Heart left ventricle (tissue), 16 donors: ENCODE data around the gene ATP4A. TPM values are rescaled to one million over a fixed set of nuclear protein-coding genes. Genes with fewer than 3 reads are reported as not detected.

ENCODE experiments used
- ATAC-seq, 4 donors: fragments of 200-7000 bp; cut with Tn5 transposase; one replicate each; pipeline ENCODE4 v1.9.1; 2020 to 2022; ENCODE audit warnings: moderate library complexity in 4 of 4, mild to moderate bottlenecking in 3 of 4, moderate number of reproducible peaks in 1 of 4
- DNase-seq, 5 donors: peaks; one replicate each; pipeline ENCODE4 v3.0.0-alpha.2; 2020
- H3K27ac ChIP-seq, 12 donors: fragments of 200-600 bp; sonication (generic) in 4 of 12; one replicate each; pipeline versions ENCODE4 v1.5.0 to v1.8.0; 2016 to 2022; ENCODE audit warnings: mild to moderate bottlenecking in 2 of 12
- H3K27me3 ChIP-seq, 9 donors: fragments of 200-600 bp; sonication (generic) in 2 of 9; one replicate each; pipeline versions ENCODE4 v1.5.1 to v1.8.0; 2016 to 2022; ENCODE audit warnings: mild to moderate bottlenecking in 3 of 9
- H3K36me3 ChIP-seq, 9 donors: fragments of 200-600 bp; sonication (generic) in 2 of 9; one replicate each; pipeline versions ENCODE4 v1.5.0 to v1.8.0; 2018 to 2022; ENCODE audit warnings: mild to moderate bottlenecking in 2 of 9
- H3K4me1 ChIP-seq, 12 donors: fragments of 200-600 bp; sonication (generic) in 4 of 12; one replicate each; pipeline versions ENCODE4 v1.5.0 to v1.8.0; 2016 to 2022; ENCODE audit warnings: mild to moderate bottlenecking in 3 of 12
- H3K4me3 ChIP-seq, 12 donors: fragments of 200-600 bp; sonication (generic) in 4 of 12; one replicate each; pipeline versions ENCODE4 v1.5.0 to v1.8.0; 2017 to 2022; ENCODE audit warnings: mild to moderate bottlenecking in 9 of 12, moderate library complexity in 4 of 12
- H3K9me3 ChIP-seq, 12 donors: fragments of 200-600 bp; sonication (generic) in 4 of 12; one replicate each; pipeline versions ENCODE4 v1.5.0 to v1.8.0; 2016 to 2022; ENCODE audit warnings: mild to moderate bottlenecking in 1 of 12
- POLR2A ChIP-seq, 2 donors: fragments of 450-650 bp; IDR thresholded peaks; one replicate each; pipeline ENCODE4 v1.6.1; 2017; ENCODE audit warnings: antibody characterized with exemption in 2 of 2, mild to moderate bottlenecking in 2 of 2, moderate library complexity in 2 of 2
- WGBS, 4 donors: extraction: QIAGEN DNeasy Blood & Tissue Kit in 2 of 4; methylation state at CpG; one replicate each; pipeline versions ENCODE4 v1.1.5 to v1.1.7; 2013 to 2018; 5-methylcytosine and 5-hydroxymethylcytosine counted together
- intact Hi-C, 10 donors: fragments of 100-400 bp; cut with DNase I; formaldehyde crosslinking; loops; one replicate each; pipeline versions ENCODE4 v1.11.1 to v1.14.2; 2022
- polyA plus RNA-seq, 2 donors: library from polyadenylated mRNA; stranded (reverse); fragments of 200-250 nt; gene quantifications; one replicate each; pipeline ENCODE4 v1.2.3, GENCODE V29; 2013
- total RNA-seq, 9 donors: library from RNA; depleted of rRNA in 2 of 9; stranded (reverse); fragments of >200 nt in 2 of 9; fragmentation: NEBNext Ultra II Directional in 3 of 9; extraction: Animal tissue kit (Norgen Biotek cat#: 25700) in 3 of 9; gene quantifications; one replicate each; pipeline versions ENCODE4 v1.1.0 to v1.2.4, GENCODE V29; 2016 to 2023
- TF ChIP-seq, protein P1 (sequence below), 12 donors: fragments of 200-600 bp; sonication (generic) in 4 of 12; IDR thresholded peaks; one replicate each; pipeline versions ENCODE4 v1.5.0 to v1.8.0; 2018 to 2022; ENCODE audit warnings: antibody characterized with exemption in 12 of 12, mild to moderate bottlenecking in 5 of 12
- donor health status: ischemic (EF 13 %, LVEDD 7.1; RV severe dilation, severe dysfunction).
- donor health status: healthy with polysubstance abuse.
- donor health status: DM: no; HTN: yes; CAD: no.
- donor health status: DM: no; HTN: no; CAD: no.
- donor health status: ischemic (EF 25% LVEDD 6.9; RV normal size, moderate dysfunction).
- donor health status: ischemic (EF 25% LVEDD 5.7; RV mildly dilated, moderate dysfunction).
- donor health status: healthy.
- donor health status: DM: yes; HTN: yes; CAD: no.
- donor health status: ischemic (EF 35%, LVEDD 5.7; RV mildly dilated, moderate dysfunction).
- donor health status: nonischemic (EF 11% LVEDD 7.7; RV severe dilation, severe dysfunction).
- donor health status: DM: yes; HTN: yes; CAD: no.
- donor health status: PGD.
- donor health status: ischemic (EF 29% LVEDD 5.4; RV normal size, mild dysfunction).
- donor health status: nonischemic (EF 23%, LVEDD 6.1; RV moderate dilation, normal function).

Gene ATP4A
- total and polyA plus RNA-seq, 11 donors: not detected

DNA sequence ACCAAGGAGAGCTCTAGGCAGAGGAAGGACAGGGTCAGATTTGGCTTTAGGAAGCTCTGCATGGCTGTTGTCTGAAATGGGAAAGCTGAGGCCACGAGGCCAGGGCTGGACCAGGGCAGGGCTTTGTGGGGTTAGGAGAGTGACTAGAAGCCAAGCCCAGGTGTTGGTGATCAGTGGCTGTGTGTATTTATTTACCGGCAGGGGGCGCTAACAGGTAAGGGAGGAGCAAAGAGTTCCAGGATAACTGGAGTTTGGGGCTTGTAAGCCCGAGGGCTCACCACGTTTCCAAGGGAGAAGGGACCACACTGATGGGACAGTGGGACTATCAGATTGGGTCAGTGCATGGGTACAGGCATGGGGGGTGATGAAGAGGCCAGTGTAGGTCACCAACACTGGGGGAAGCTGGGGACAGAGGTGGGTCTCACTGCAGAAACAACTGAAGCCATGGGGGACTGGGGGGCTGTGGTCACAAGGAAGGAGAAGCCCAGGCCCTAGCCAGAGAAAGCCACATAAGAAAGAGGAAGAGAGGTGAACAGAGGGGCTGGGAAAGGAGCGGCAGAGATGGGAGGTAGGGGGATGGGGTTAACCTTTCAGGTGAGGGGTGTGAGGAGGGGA, 14.2 kb downstream of the ATP4A start:
- ATAC-seq (no peak), DNase-seq (peak in 3 of 5 donors; percentile 48 to 52 (median 50))
- no peaks in the 10 kb centered on the region for H3K9me3 ChIP-seq

DNA sequence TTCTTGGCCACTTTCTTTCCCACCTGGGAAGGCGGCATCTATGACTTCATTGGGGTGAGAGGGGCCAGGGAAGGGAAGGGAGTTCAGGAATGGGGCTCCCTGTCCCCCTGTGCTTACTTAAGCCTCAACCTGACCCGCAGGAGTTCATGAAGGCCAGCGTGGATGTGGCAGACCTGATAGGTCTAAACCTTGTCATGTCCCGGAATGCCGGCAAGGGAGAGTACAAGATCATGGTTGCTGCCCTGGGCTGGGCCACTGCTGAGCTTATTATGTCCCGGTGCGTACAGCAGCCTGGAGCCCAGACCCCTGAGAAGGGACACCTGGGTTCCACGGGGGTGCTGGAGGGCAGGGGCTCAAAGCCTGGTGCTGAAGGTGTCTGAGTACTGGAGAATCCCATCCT, 16.9 kb downstream of the ATP4A start:
- DNase-seq (no peak), ATAC-seq (no peak)
- TF ChIP-seq, protein P1, sequence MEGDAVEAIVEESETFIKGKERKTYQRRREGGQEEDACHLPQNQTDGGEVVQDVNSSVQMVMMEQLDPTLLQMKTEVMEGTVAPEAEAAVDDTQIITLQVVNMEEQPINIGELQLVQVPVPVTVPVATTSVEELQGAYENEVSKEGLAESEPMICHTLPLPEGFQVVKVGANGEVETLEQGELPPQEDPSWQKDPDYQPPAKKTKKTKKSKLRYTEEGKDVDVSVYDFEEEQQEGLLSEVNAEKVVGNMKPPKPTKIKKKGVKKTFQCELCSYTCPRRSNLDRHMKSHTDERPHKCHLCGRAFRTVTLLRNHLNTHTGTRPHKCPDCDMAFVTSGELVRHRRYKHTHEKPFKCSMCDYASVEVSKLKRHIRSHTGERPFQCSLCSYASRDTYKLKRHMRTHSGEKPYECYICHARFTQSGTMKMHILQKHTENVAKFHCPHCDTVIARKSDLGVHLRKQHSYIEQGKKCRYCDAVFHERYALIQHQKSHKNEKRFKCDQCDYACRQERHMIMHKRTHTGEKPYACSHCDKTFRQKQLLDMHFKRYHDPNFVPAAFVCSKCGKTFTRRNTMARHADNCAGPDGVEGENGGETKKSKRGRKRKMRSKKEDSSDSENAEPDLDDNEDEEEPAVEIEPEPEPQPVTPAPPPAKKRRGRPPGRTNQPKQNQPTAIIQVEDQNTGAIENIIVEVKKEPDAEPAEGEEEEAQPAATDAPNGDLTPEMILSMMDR (IDR thresholded peaks at IDR 0.05): no peak
- TF ChIP-seq POLR2A (IDR thresholded peaks at IDR 0.05): no peak
- intact Hi-C loops: loop anchor here in 7 of 10 donors (5.0 to 10.0 kb wide), 4 partner anchors 66 to 171 kb away; partner anchors contain the start of genes KMT2B (in 4 of the 7) and HAUS5 (in 3 of the 7)
- Histone ChIP-seq H3K27me3 (no peaks in the 10 kb centered on the region), H3K36me3 (peaks cover 0 to 12% (median 0%) of the 10 kb centered on the region in 9 donors), H3K4me3 (peak overlapping the region in 10 of 12 donors; percentile 63 to 98 (median 88)), H3K9me3 (no peaks in the 10 kb centered on the region), H3K27ac (peak overlapping the region in 1 of 12 donors; percentile 87), H3K4me1 (peaks cover 4 to 30% (median 17%) of the 10 kb centered on the region in 12 donors)
- 86 to 88% (median 88%) methylated on average over 8 of the region's 8 CpGs for WGBS, 4 donors

More for the DNA sequence above, 14.2 kb downstream of the ATP4A start:
- Histone ChIP-seq H3K4me1 (peaks cover 4 to 26% (median 16%) of the 10 kb centered on the region in 12 donors), H3K4me3 (no peak overlapping the region), H3K27me3 (no peaks in the 10 kb centered on the region), H3K27ac (no peak overlapping the region), H3K36me3 (peaks cover 0 to 12% (median 0%) of the 10 kb centered on the region in 9 donors)
- WGBS, 4 donors: 20 to 24% (median 23%) methylated on average over 6 of the region's 6 CpGs
- TF ChIP-seq, protein P1 (IDR thresholded peaks at IDR 0.05): peak; percentile 56 to 85 (median 72)
- TF ChIP-seq POLR2A (IDR thresholded peaks at IDR 0.05): no peak
- intact Hi-C loops: loop anchor here in 9 of 10 donors (2.0 to 10.0 kb wide), 5 partner anchors 63 to 168 kb away; partner anchors contain the start of genes KMT2B (in 4 of the 9) and HAUS5 (in 3 of the 9)

DNA sequence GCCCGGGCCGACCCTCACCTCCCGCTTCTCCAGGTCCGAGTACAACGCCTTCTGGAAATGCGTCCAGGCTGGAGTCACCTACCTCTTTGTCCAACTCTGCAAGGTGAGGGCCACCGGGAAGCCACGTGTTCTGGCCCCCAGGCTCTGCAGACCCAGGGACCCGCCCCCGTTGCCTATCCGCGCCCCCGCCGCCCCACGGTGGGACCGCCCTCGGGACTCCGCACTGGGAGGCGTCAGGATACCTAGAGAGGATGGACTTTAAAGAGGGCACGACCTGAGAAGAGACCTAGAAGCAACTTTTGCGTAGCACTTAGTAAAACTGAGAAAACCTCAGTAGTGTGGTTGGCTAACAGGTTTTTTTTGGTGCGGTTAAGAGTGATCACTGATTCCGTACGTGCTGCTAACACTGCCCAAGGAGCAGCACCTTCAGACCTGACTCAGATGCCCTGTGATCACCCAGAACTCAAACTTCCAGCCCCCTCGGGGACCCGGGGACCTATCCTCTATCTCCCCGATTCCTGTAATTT, 17.5 kb downstream of the ATP4A start:
- intact Hi-C loops: loop anchor here in 8 of 10 donors (1.0 to 10.0 kb wide), 6 partner anchors 66 to 171 kb away; partner anchors contain the start of genes KMT2B (in 4 of the 8) and HAUS5 (in 3 of the 8)
- Histone ChIP-seq H3K4me1 (peaks cover 4 to 30% (median 17%) of the 10 kb centered on the region in 12 donors), H3K27me3 (no peaks in the 10 kb centered on the region), H3K9me3 (no peaks in the 10 kb centered on the region), H3K4me3 (peak overlapping the region; percentile 63 to 99 (median 88)), H3K27ac (peak overlapping the region in 11 of 12 donors; percentile 70 to 87 (median 77)), H3K36me3 (peaks cover 0 to 12% (median 0%) of the 10 kb centered on the region in 9 donors)
- TF ChIP-seq POLR2A (IDR thresholded peaks at IDR 0.05): no peak
- TF ChIP-seq, protein P1 (IDR thresholded peaks at IDR 0.05): no peak
- WGBS, 4 donors: 4 to 7% (median 4%) methylated on average over 21 to 27 of the region's 27 CpGs
- DNase-seq (peak in 3 of 5 donors; percentile 34 to 46 (median 42)), ATAC-seq (peak in 3 of 4 donors; percentile 13 to 57 (median 30))
